Mononuclear cell (primary cell): ENCODE data around the gene ARHGAP29. TPM values are rescaled to one million over a fixed set of nuclear protein-coding genes. Genes with fewer than 3 reads are reported as not detected.

Source experiments
- total RNA-seq: library from RNA; depleted of rRNA; stranded (reverse); fragments of >200 nt; gene quantifications from one replicate; pipeline ENCODE4 v1.2.3, GENCODE V29; 2012

The ARHGAP29 gene
- total RNA-seq, 1 donor, result 0.10 TPM

Other genes starting within 250 kb of the ARHGAP29 start
- gene ABCA4, start 116.4 kb downstream of the ARHGAP29 start, total RNA-seq, result not detected
- gene ABCD3, start 180.8 kb upstream of the ARHGAP29 start, total RNA-seq, result 10.6 TPM